K562 (cell line): ENCODE measurements around the gene LRRC71. TPM values are rescaled to one million over a fixed set of nuclear protein-coding genes. Genes with fewer than 3 reads are reported as not detected.

ENCODE experiments used
- ATAC-seq: fragments of 200-7000 bp; cut with Tn5 transposase; 3 replicates; pipeline ENCODE4 v1.9.1; 2020; ENCODE audit warnings: moderate library complexity
- BruUV-seq: library from RNA; stranded (reverse); fragments of 400-500 nt; replicated peaks from 2 replicates; lab custom pipeline; 2021; lab: Mats Ljungman, UMichigan
- CTCF ChIA-PET: fragments of 300-600 bp; formaldehyde crosslinking; extraction: SDS; loops from one replicate; lab custom pipeline; 2021; ENCODE audit warnings: low intra/inter-chr PET ratio; lab: Yijun Ruan, JAX
- POLR2A ChIA-PET: fragments of 300-600, 350-650 bp; sonication (Branson Sonifier 250); formaldehyde crosslinking; extraction: SDS; loops from one replicate; lab custom pipeline; 2021; ENCODE audit warnings: antibody characterized with exemption, inconsistent platforms; lab: Yijun Ruan, JAX
- DNase-seq, 4 experiments: peaks; one replicate each; pipeline versions ENCODE4 v3.0.0 to v3.0.0-alpha.2; 2011 to 2018; ENCODE audit warnings: low spot score in 3 of 4, mixed read lengths in 3 of 4; ENCODE audit errors: extremely low read depth in 1 of 4
- FAIRE-seq: peaks from 2 replicates; lab custom pipeline; 2011; peaks lifted over from hg19 to GRCh38; lab: Jason Lieb, UNC
- H2AFZ ChIP-seq: 2 replicates; pipeline ENCODE4 v1.6.0; 2011; ENCODE audit warnings: low read depth, low read length, control low read depth, inconsistent platforms
- H3K27ac ChIP-seq: fragments of 200-600 bp; 3 replicates; pipeline ENCODE4 v1.8.0; 2011; ENCODE audit warnings: low read depth, mild to moderate bottlenecking, control low read depth, inconsistent platforms, low read length, moderate library complexity, mixed read lengths; ENCODE audit errors: extremely low read depth
- H3K27me3 ChIP-seq, 2 experiments: fragments of 300-600 bp in 1 of 2; 2 replicates in 1 of 2; 3 replicates in 1 of 2; pipeline versions ENCODE4 v1.6.0 to v1.8.0; 2011; ENCODE audit warnings: inconsistent platforms in 2 of 2, low read length in 2 of 2, mild to moderate bottlenecking in 1 of 2, mixed read lengths in 1 of 2, moderate library complexity in 1 of 2; ENCODE audit not compliant: control insufficient read depth in 2 of 2, insufficient read depth in 2 of 2
- H3K36me3 ChIP-seq: fragments of 300-600 bp; 3 replicates; pipeline ENCODE4 v1.8.0; 2011; ENCODE audit warnings: mild to moderate bottlenecking, low read length, inconsistent platforms; ENCODE audit not compliant: control insufficient read depth, insufficient read depth
- H3K4me1 ChIP-seq, 2 experiments: fragments of 200-600 bp in 1 of 2; replicated peaks in 1 of 2; 2 replicates in 1 of 2; 3 replicates in 1 of 2; pipeline versions ENCODE4 v1.5.1 to v1.8.0; 2011; ENCODE audit warnings: inconsistent platforms in 2 of 2, low read length in 2 of 2, mild to moderate bottlenecking in 1 of 2, mixed read lengths in 1 of 2, moderate library complexity in 1 of 2; ENCODE audit not compliant: control insufficient read depth in 2 of 2, insufficient read depth in 2 of 2
- H3K4me2 ChIP-seq: 2 replicates; pipeline ENCODE4 v1.6.1; 2011; ENCODE audit warnings: low read length, control low read depth, inconsistent platforms, mixed read lengths; ENCODE audit not compliant: insufficient read depth
- H3K4me3 ChIP-seq: fragments of 200-600 bp; sonication (generic), shearing (Covaris generic); 2 replicates; pipeline ENCODE4 v1.5.1; 2016; ENCODE audit warnings: control low read depth, inconsistent platforms
- H3K79me2 ChIP-seq: fragments of 200-600 bp; 3 replicates; pipeline ENCODE4 v1.8.0; 2011; ENCODE audit warnings: low read length, inconsistent platforms; ENCODE audit not compliant: control insufficient read depth, insufficient read depth
- H3K9ac ChIP-seq, 2 experiments: 2 replicates each; pipeline versions ENCODE4 v1.6.0 to v1.6.1; 2011; ENCODE audit warnings: low read depth in 2 of 2, low read length in 2 of 2, control low read depth in 1 of 2, inconsistent platforms in 1 of 2, mild to moderate bottlenecking in 1 of 2, mixed read lengths in 1 of 2; ENCODE audit not compliant: insufficient read depth in 1 of 2
- H3K9me1 ChIP-seq: one replicate; pipeline ENCODE4 v1.6.0; 2011; ENCODE audit warnings: inconsistent platforms, mild to moderate bottlenecking, low read length, moderate library complexity; ENCODE audit not compliant: control insufficient read depth, insufficient read depth
- H3K9me3 ChIP-seq: replicated peaks from 2 replicates; pipeline ENCODE4 v1.5.1; 2011; ENCODE audit warnings: low read depth, low read length, inconsistent platforms; ENCODE audit not compliant: control insufficient read depth, insufficient read depth
- H4K20me1 ChIP-seq: replicated peaks from 2 replicates; pipeline ENCODE4 v1.6.1; 2011; ENCODE audit warnings: low read length, inconsistent platforms, mixed read lengths; ENCODE audit not compliant: control insufficient read depth, insufficient read depth
- ADNP ChIP-seq: fragments of 200-800 bp; sonication (Bioruptor generic); IDR thresholded peaks from 2 replicates; pipeline ENCODE4 v1.6.1; 2016; ENCODE audit warnings: missing genetic modification characterization, missing compliant biosample characterization
- ARID3B ChIP-seq: fragments of 250-450 bp; sonication (Bioruptor Pico); IDR thresholded peaks from 2 replicates; pipeline ENCODE4 v1.4.0; 2020; ENCODE audit warnings: borderline replicate concordance
- BCOR ChIP-seq: fragments of 450-650 bp; IDR thresholded peaks from 2 replicates; pipeline ENCODE4 v1.6.1; 2016
- CHD4 ChIP-seq: fragments of 200-600 bp; sonication (generic); IDR thresholded peaks from 3 replicates; pipeline ENCODE4 v1.6.1; 2012; ENCODE audit warnings: low read depth, mild to moderate bottlenecking, mixed read lengths, low read length, inconsistent platforms; ENCODE audit not compliant: insufficient read depth, insufficient replicate concordance, poor library complexity, severe bottlenecking
- CSDE1 ChIP-seq, 2 experiments: fragments of 450-650 bp; IDR thresholded peaks; 2 replicates each; pipeline ENCODE4 v1.6.1; 2016; ENCODE audit warnings: mild to moderate bottlenecking in 1 of 2
- DLX4 ChIP-seq: fragments of 250-450 bp; sonication (Bioruptor Pico); IDR thresholded peaks from 2 replicates; pipeline ENCODE4 v1.6.1; 2021; ENCODE audit warnings: mild to moderate bottlenecking
- EGR1 ChIP-seq: fragments of 450-650 bp; conservative IDR thresholded peaks from 2 replicates; pipeline ENCODE4 v1.6.1; 2017; ENCODE audit warnings: mild to moderate bottlenecking
- ESRRB ChIP-seq: fragments of 250-450 bp; sonication (Bioruptor Pico); IDR thresholded peaks from 2 replicates; pipeline ENCODE4 v1.5.0; 2020; ENCODE audit warnings: mild to moderate bottlenecking, moderate library complexity, borderline replicate concordance
- FOSL1 ChIP-seq: fragments of 200-800 bp; sonication (Bioruptor generic); conservative IDR thresholded peaks from 2 replicates; pipeline ENCODE4 v1.6.1; 2016; ENCODE audit warnings: missing genetic modification characterization, missing compliant biosample characterization
- GABPB1 ChIP-seq: sonication (generic); formaldehyde crosslinking; IDR thresholded peaks from 2 replicates; pipeline ENCODE4 v1.8.0; 2022; ENCODE audit warnings: mild to moderate bottlenecking, missing genetic modification reagents
- HDAC2 ChIP-seq: fragments of 450-650 bp; IDR thresholded peaks from 2 replicates; pipeline ENCODE4 v1.6.1; 2016; ENCODE audit warnings: mild to moderate bottlenecking
- HMBOX1 ChIP-seq: sonication (generic); IDR thresholded peaks from 2 replicates; pipeline ENCODE4 v1.6.1; 2016
- OTX1 ChIP-seq: fragments of 450-650 bp; formaldehyde crosslinking; IDR thresholded peaks from 2 replicates; pipeline ENCODE4 v1.4.0; 2022; ENCODE audit warnings: mild to moderate bottlenecking
- POLR2G ChIP-seq: fragments of 200-400 bp; formaldehyde crosslinking; IDR thresholded peaks from 2 replicates; pipeline ENCODE4 v1.6.1; 2017; ENCODE audit warnings: low read depth, mild to moderate bottlenecking, antibody characterized with exemption, low read length, moderate library complexity
- RBM25 ChIP-seq: fragments of 200-400 bp; formaldehyde crosslinking; IDR thresholded peaks from 2 replicates; pipeline ENCODE4 v1.6.1; 2018; ENCODE audit warnings: low read length, low read depth, moderate library complexity; ENCODE audit not compliant: severe bottlenecking
- SMARCC2 ChIP-seq: fragments of 450-650 bp; IDR thresholded peaks from 2 replicates; pipeline ENCODE4 v1.6.1; 2017; ENCODE audit warnings: antibody characterized with exemption, moderate library complexity, mild to moderate bottlenecking, low read depth
- USF1 ChIP-seq: sonication (generic); formaldehyde crosslinking; IDR thresholded peaks from 2 replicates; pipeline ENCODE4 v1.9.0; 2022; ENCODE audit warnings: mild to moderate bottlenecking, missing genetic modification reagents
- ZFP36 ChIP-seq: fragments of 150-350 bp; IDR thresholded peaks from 2 replicates; pipeline ENCODE4 v1.6.1; 2018; ENCODE audit warnings: low read length, low read depth; ENCODE audit not compliant: partially characterized antibody
- ZNF184 ChIP-seq: sonication (generic); formaldehyde crosslinking; IDR thresholded peaks from 2 replicates; pipeline ENCODE4 v1.5.0; 2020; ENCODE audit warnings: missing genetic modification reagents
- ZNF274 ChIP-seq: IDR thresholded peaks from 2 replicates; pipeline ENCODE4 v1.6.1; 2011; ENCODE audit warnings: low read depth, mild to moderate bottlenecking, low read length, moderate library complexity, borderline replicate concordance
- ZNF436 ChIP-seq: fragments of 250-450, 450-650 bp; sonication (Bioruptor Pico); formaldehyde crosslinking; IDR thresholded peaks from 2 replicates; pipeline ENCODE4 v1.7.0; 2020; ENCODE audit warnings: mild to moderate bottlenecking
- WGBS: fragments of 100-300 bp; shearing (Covaris generic); methylation state at CpG from one replicate; pipeline ENCODE4 v1.1.6; 2016; ENCODE audit warnings: low coverage, mixed read lengths; ENCODE audit not compliant: insufficient coverage; ENCODE audit errors: missing lambda C conversion rate; 5-methylcytosine and 5-hydroxymethylcytosine counted together
- in situ Hi-C: fragments of 300-500 bp; cut with MboI; formaldehyde crosslinking; loops from 4 replicates; pipeline ENCODE4 v1.15.0; 2018; ENCODE audit warnings: inconsistent platforms, mixed read lengths
- intact Hi-C: fragments of 100-400 bp; cut with micrococcal nuclease; formaldehyde crosslinking; loops from 2 replicates; pipeline ENCODE4 v1.14.2; 2022
- polyA plus RNA-seq, 8 experiments: library from polyadenylated mRNA; depleted of rRNA in 4 of 8; stranded (reverse) in 5 of 8; unstranded in 3 of 8; fragments of >200 nt; fragmentation: Nextera tagmentation in 2 of 8; fragmentation: Illumina TruSeq in 1 of 8; extraction: Ambion mirVana in 2 of 8; extraction: Trizol in 1 of 8; gene quantifications; 2 replicates each; pipeline versions ENCODE4 v1.2.1 to v1.2.3, GENCODE V29; 2011 to 2014; ENCODE audit warnings: inconsistent platforms in 1 of 8, missing spikeins in 1 of 8
- total RNA-seq, 7 experiments: library from RNA; depleted of rRNA in 6 of 7; stranded (reverse); fragments of >200 nt in 6 of 7; fragmentation: Illumina TruSeq in 2 of 7; extraction: Trizol in 2 of 7; gene quantifications; 2 replicates each; pipeline versions ENCODE4 v1.2.1 to v1.2.3, GENCODE V29; 2011 to 2021; ENCODE audit warnings: low replicate concordance in 1 of 7

The LRRC71 gene
- total and polyA plus RNA-seq, 9 of the 15 experiments (the other 6 are each of a cell fraction or from before 2014, with no cell fraction given), result 0.06 to 1.2 (median 0.51) TPM; not detected in 1

GRCh38 chr1:156885880-156886355 lies 34.5 kb upstream of the LRRC71 start:
- ATAC-seq (no peak), FAIRE-seq (no peak), DNase-seq (no peak)
- Histone ChIP-seq H3K27ac (no peak overlapping the region), H3K27me3 (no peaks in the 10 kb centered on the region), H2AFZ (no peak overlapping the region), H4K20me1 (no peaks in the 10 kb centered on the region), H3K79me2 (no peaks in the 10 kb centered on the region), H3K9me1 (no peaks in the 10 kb centered on the region), H3K4me2 (no peak overlapping the region), H3K9me3 (no peaks in the 10 kb centered on the region), H3K36me3 (no peaks in the 10 kb centered on the region), H3K9ac (no peak overlapping the region), H3K4me3 (no peak overlapping the region), H3K4me1 (peaks cover 17 to 20% of the 10 kb centered on the region in 2 experiments; a peak in 4 of 5 replicates)
- in situ Hi-C loops, result no loop called here
- BruUV-seq, result no TSS peak
- intact Hi-C loops, result no loop called here
- 53% methylated on average over 13 of the region's 13 CpGs for WGBS
- POLR2A ChIA-PET, result interaction anchor here (0.5 to 2.1 kb wide), 3 partner anchors 9 to 1906 kb away, joined by 4 to 7 read pairs (median 4); no protein-coding TSS in a partner anchor
- CTCF ChIA-PET, result interaction anchor here (0.6 kb wide), 1 partner anchor 82 kb away, joined by 3 read pairs; no protein-coding TSS in a partner anchor
- peak; percentile 64; the same call in 1 of the 2 replicates for TF ChIP-seq ADNP (tag)
- TF ChIP-seq RBM25, result peak; percentile 82
- TF ChIP-seq HDAC2, result 0 out of 2 replicates have a peak, but pooled peaks have one; percentile 20
- TF ChIP-seq HMBOX1, result no peak
- TF ChIP-seq ESRRB (CRISPR knock-in tag), result no peak
- TF ChIP-seq POLR2G, result no peak
- TF ChIP-seq OTX1 (CRISPR knock-in tag), result no peak
- TF ChIP-seq ZNF184 (CRISPR knock-in tag), result no peak
- TF ChIP-seq BCOR, result peak; percentile 82
- no peak for TF ChIP-seq GABPB1 (CRISPR knock-in tag)
- no peak for TF ChIP-seq CSDE1 (IDR thresholded peaks at IDR 0.05)
- no peak for TF ChIP-seq DLX4 (CRISPR knock-in tag)
- TF ChIP-seq ZNF436 (CRISPR knock-in tag), result peak; percentile 80; the same call in 1 of the 2 replicates
- peak; percentile 58 for TF ChIP-seq CHD4
- TF ChIP-seq ARID3B (CRISPR knock-in tag), result no peak
- TF ChIP-seq FOSL1, result no peak
- 0 out of 2 replicates have a peak, but pooled peaks have one; percentile 17 for TF ChIP-seq EGR1
- TF ChIP-seq ZFP36, result peak; percentile 99
- TF ChIP-seq USF1 (CRISPR knock-in tag), result no peak
- no peak for TF ChIP-seq ZNF274
- no peak for TF ChIP-seq SMARCC2
